NCI-H82 treated with DMSO at 0.1 percent for 48 hours (cell line): ENCODE data around the gene TM7SF2.

Experiments
- DNase-seq: peaks from one replicate; lab custom pipeline; 2025; ENCODE audit not compliant: unreplicated experiment; lab: John Stamatoyannopoulos, UW

TM7SF2 gene

GRCh38 chr11:65111744-65112545 is at the start of gene TM7SF2:
Gene TM7SF2, plus strand, starts transcription at chr11:65111872. Its CDS starts 144 bp downstream, at chr11:65112016.
- peak; percentile 72 for DNase-seq

GRCh38 chr11:65063532-65063931 is 48.1 kb upstream of the TM7SF2 start:
- DNase-seq = no peak

DNA sequence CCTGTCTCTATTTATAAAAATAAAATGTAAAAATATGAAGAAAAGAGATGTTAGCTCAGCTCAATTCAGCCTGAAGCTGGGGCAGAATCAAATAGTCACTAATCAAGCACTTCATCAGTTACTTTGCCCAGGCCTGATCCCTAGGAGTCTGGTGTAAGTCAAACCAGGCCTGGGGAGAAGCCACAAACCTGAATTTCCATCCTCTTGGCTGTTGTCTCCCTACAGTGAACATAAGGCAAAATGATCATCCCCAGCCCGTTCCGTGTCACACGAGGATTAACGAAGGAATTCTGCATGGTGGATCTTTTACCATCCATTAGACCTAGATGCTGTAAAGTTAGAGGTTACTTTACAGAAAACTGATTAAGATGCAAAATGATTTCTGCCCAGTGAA is 46.8 kb upstream of the TM7SF2 start:
- DNase-seq = no peak

DNA sequence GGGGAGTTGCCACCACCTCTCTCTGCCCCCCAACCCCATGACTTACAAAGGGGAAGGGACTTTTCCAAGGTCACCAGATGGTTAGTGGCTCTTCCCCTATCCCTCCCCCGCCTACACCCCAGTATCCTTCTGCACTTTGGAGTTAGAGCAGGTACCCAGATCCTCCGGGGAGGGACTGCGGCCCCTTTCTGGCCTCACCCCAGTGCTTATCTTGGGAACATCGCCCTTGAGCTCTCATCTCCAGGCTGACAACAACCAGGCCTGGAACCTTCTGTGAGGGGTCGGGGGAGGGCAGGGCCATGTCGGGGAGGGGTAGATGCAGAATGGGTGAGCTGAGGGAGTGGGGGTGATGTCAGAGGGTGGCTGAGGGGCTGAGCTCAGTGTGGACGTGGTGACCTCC is 45.8 kb upstream of the TM7SF2 start:
- no peak for DNase-seq

- DNase-seq = no peak
These were observed 45.4 kb upstream of the TM7SF2 start for GRCh38 chr11:65066315-65066714.

DNA sequence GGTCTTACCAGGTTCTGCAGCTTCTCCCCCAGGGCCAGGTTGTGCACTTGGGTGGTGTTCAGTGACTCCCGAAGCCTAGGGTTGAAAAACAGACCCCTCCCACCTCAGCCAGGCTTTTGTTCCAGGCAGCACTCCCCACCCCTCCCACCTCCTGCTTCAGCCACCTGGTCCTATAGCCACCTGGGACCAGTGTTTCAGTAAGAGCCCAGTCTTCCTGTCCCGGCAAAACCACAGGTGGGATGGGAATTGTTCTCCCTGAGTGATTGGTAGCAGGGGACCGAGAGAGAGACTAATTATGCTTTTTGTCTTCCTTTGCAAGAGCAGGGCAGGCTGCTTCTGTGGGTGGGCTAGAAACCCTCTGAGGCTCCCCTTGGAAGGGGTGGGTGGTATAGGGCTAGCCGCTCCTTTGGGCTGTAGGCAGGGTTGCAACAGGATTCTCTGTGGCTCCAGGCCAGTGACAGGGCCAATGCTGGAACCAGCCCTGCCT is 44.8 kb upstream of the TM7SF2 start:
- DNase-seq = no peak

DNA sequence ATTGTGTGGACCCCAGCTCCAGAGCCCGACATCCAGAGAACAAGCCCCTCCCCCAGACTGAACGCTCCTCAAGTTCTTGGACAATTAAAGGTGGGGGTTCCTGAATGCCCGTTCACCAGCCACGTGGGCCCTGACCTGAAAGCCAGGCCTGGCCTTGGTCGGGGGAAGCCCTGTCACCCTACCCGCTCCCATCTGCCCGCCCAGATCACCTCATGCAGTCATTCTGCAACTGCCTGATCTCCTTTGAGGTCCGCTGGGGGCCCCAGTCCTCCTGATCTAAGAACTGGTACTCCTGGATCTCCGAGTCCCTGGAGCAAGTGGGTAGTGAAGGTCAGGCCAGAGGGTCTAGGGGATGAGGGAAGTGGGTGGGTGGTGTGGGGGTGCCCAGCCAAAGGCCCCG is 44.2 kb upstream of the TM7SF2 start:
- DNase-seq = no peak

DNA sequence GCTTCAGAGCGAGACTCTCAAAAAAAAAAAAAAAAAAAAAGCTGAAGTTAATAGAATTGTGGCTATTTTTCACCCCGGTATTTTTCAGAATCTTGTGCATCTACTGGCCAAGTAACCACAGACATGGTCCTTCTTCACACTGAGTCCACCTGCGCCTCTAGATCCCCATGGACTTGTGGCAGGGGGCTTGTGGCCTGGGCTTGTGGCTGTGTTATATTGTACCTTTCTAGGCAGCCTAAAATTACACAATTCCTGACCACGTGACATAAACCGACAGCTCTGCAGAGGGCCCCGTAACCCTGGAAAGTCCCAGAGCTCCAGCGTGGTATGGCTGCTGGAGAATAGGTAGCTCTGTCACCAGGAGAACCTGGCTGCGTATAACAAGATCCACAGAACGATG is 42.5 kb upstream of the TM7SF2 start:
- DNase-seq = no peak

- no peak for DNase-seq
These were observed 39.6 kb upstream of the TM7SF2 start for GRCh38 chr11:65071907-65072630.

DNA sequence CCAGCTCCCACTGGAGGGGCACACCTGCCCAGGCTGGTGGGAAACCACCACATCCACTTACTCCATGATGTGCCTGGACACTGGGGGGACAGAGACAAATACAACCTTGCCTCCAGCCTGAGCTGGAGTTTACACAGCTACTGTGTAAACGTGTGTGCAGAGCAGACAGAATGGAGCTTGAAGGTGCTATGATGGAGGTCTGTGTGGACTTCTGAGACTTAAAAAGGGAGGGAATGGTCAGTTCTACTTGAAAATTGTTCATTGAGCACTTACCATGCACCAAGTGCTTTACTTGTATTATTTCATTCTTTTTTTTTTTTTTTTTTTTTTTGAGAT is 39.1 kb upstream of the TM7SF2 start:
- DNase-seq = no peak

DNA sequence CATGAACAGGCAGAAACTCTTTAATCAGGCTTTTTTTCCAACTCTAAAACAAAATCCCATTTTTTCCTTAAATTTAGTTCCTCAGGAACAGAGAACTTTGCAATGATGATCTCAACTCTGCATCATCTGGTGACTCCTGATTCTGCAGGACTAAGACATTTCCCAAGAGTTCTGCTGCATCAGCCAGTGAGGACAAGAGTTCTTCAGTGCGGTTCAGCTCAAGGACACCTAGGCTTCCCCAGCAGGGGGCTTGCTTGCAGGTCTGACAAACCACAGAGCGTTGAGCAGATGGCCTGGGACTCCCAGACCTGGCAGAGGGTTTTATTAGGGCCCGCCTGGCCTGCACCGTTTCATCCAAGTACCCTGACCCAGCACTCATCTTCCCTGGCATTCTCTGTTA is 34.2 kb upstream of the TM7SF2 start:
- DNase-seq = peak; percentile 6

GRCh38 chr11:65078151-65078550 is 33.5 kb upstream of the TM7SF2 start:
- peak; percentile 5 for DNase-seq

- no peak for DNase-seq
These were observed 32.8 kb upstream of the TM7SF2 start for GRCh38 chr11:65078786-65079342.

- no peak for DNase-seq
These were observed 28.4 kb upstream of the TM7SF2 start for GRCh38 chr11:65083134-65083833.

DNA sequence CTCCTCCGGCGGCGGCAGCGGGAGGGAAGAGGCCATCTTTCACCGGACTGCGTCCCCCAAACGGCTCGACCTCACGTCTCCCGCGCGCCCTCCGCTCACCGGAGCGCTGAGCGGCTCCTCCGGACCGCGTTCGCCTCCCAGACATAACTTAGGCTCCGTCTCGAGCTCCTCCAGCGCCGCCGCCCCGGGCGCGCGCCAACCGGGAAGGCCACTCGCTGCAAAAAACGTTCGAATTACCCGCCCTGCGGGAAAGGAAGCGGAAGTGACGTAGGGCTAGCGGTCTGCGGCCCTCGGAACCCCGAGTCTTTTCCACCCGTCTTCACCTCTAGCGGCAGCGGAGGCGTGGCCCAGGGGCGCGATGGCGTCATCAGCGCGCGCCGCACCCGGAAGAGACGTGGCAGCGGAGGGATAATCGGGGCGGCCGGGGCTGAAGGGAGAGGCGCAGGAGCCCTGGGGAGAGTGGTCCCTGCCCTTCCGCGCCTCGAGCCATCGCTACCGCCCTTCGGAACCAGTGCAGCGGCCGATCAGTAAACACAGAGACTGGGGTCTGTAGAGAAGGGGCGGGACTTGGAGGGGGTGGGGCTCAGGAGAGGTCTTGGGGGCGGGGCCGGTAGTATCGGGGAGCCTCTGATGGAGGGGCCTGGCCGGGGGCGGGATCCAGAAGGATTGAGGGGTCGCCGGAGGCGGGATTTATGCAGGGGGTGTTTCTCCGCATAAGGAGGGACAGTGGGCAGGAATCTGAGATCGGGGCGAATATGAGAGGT is 27.7 kb upstream of the TM7SF2 start, which contains the start of the genes CDCA5 and ZFPL1:
Gene CDCA5 (minus strand): TSS at position 207 of the 764 bp plus-strand sequence. CDS start 62 bp downstream, at position 145.
Gene ZFPL1 (plus strand): TSS at position 389 of the 764 bp plus-strand sequence. CDS start 477 bp downstream, outside the sequence.
- peak; percentile 69 for DNase-seq

GRCh38 chr11:65084598-65085375 is 26.9 kb upstream of the TM7SF2 start:
- no peak for DNase-seq

GRCh38 chr11:65085446-65085845 is 26.2 kb upstream of the TM7SF2 start:
- DNase-seq = no peak

- no peak for DNase-seq
These were observed 24.9 kb upstream of the TM7SF2 start for GRCh38 chr11:65086809-65087208.

DNA sequence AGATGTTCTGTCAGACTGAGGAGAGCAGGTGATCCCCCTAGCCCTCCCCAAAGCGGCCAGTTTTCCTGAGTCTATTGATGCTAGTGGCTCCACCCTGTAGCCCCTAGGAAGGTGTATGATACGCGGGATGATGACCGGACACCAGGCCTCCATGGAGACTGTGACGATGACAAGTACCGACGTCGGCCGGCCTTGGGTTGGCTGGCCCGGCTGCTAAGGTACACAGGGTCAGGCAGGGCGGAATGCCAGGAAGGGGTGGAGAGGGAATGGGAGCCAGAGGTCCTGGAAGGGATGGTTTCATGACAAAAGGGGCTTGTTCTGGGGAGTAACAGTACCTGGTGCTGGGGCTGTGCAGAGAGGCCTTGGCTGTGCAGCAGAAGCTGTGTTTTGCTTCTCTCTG is 24.5 kb upstream of the TM7SF2 start:
- DNase-seq = no peak

DNA sequence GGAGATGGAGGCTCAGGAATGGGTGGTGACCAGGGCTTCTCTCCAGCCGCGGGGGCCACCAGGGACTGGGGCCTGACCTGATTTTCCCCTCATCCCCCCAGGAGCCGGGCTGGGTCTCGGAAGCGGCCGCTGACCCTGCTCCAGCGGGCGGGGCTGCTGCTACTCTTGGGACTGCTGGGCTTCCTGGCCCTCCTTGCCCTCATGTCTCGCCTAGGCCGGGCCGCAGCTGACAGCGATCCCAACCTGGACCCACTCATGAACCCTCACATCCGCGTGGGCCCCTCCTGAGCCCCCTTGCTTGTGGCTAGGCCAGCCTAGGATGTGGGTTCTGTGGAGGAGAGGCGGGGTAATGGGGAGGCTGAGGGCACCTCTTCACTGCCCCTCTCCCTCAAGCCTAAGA is 23.8 kb upstream of the TM7SF2 start:
- no peak for DNase-seq
